PFSK-1 (cell line): ENCODE results near the gene HMCES.

Experiments
- FOXP2 ChIP-seq: optimal IDR thresholded peaks from 2 replicates; pipeline ENCODE3; 2011; ENCODE audit warnings: borderline replicate concordance, control low read depth, inconsistent platforms; ENCODE audit not compliant: insufficient read depth; ENCODE audit errors: extremely low read length, extremely low read depth
- POLR2AphosphoS5 ChIP-seq: IDR thresholded peaks from 2 replicates; pipeline ENCODE4 v1.6.1; 2012; ENCODE audit warnings: low read depth, mild to moderate bottlenecking, control low read depth, low read length, moderate library complexity
- SIN3A ChIP-seq: IDR thresholded peaks from 2 replicates; pipeline ENCODE4 v1.6.1; 2012; ENCODE audit warnings: mild to moderate bottlenecking, low read length, moderate library complexity, borderline replicate concordance; ENCODE audit not compliant: insufficient read depth
- TAF1 ChIP-seq: IDR thresholded peaks from 2 replicates; pipeline ENCODE4 v1.6.1; 2012; ENCODE audit warnings: low read length, control low read depth, borderline replicate concordance; ENCODE audit not compliant: insufficient read depth
- TF ChIP-seq, protein P1 (sequence below), 2 experiments: IDR thresholded peaks; 2 replicates each; pipeline versions ENCODE4 v1.6.1 to v1.8.0; 2011 to 2012; ENCODE audit warnings: low read depth in 2 of 2, low read length in 2 of 2, control low read depth in 1 of 2, inconsistent platforms in 1 of 2, mild to moderate bottlenecking in 1 of 2, moderate library complexity in 1 of 2; ENCODE audit not compliant: insufficient read depth in 1 of 2

The HMCES gene

DNA sequence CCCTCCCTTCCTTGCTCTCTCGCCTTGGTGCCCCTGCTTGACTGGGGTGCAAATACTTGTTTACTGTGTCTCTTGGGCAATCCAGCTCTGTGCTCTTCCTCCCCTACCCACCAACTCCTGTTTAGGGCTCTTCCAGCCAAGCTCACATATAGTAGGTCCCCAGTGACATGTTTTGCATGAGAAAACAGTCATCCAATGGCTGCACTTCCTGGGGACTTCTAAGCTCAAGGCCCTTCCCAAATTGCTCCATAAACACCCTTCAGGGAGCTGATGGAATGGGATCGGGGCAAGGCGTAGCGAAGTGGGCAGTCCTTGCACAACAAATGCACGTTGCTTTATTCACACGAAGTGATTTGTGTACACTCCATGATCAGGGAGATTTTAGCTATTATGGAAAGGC lies 38.7 kb upstream of the HMCES start:
- TF ChIP-seq, protein P1, sequence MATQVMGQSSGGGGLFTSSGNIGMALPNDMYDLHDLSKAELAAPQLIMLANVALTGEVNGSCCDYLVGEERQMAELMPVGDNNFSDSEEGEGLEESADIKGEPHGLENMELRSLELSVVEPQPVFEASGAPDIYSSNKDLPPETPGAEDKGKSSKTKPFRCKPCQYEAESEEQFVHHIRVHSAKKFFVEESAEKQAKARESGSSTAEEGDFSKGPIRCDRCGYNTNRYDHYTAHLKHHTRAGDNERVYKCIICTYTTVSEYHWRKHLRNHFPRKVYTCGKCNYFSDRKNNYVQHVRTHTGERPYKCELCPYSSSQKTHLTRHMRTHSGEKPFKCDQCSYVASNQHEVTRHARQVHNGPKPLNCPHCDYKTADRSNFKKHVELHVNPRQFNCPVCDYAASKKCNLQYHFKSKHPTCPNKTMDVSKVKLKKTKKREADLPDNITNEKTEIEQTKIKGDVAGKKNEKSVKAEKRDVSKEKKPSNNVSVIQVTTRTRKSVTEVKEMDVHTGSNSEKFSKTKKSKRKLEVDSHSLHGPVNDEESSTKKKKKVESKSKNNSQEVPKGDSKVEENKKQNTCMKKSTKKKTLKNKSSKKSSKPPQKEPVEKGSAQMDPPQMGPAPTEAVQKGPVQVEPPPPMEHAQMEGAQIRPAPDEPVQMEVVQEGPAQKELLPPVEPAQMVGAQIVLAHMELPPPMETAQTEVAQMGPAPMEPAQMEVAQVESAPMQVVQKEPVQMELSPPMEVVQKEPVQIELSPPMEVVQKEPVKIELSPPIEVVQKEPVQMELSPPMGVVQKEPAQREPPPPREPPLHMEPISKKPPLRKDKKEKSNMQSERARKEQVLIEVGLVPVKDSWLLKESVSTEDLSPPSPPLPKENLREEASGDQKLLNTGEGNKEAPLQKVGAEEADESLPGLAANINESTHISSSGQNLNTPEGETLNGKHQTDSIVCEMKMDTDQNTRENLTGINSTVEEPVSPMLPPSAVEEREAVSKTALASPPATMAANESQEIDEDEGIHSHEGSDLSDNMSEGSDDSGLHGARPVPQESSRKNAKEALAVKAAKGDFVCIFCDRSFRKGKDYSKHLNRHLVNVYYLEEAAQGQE (IDR thresholded peaks at IDR 0.05; ENCODE audit: insufficient read depth in 1 of 2, low read depth in 2 of 2, low read length in 2 of 2), result no peak
- TF ChIP-seq POLR2AphosphoS5 (no peak), SIN3A (no peak), FOXP2 (no peak), TAF1 (no peak)

DNA sequence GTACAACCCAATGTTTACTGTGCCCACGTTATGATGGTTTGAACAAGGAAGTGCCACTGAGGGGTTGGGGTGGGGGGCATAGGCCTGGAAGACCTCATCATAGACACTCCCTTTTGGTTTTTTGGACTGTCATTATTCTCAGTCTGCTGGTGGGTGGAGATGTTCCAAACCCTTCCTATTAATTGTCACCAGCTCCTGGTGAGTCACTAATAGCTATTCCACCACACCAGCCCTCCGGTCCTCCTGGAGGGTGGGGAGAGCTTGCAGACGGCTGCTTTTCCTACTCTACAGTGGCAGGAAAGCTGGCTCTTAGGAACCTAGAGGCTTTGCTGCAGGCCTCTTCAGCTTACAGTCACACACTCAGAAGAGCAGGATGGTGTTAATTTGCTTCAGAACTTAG lies 38.2 kb upstream of the HMCES start:
- TF ChIP-seq TAF1, result no peak
- TF ChIP-seq POLR2AphosphoS5, result no peak
- TF ChIP-seq, protein P1 (IDR thresholded peaks at IDR 0.05; ENCODE audit: insufficient read depth in 1 of 2, low read depth in 2 of 2, low read length in 2 of 2), result no peak
- TF ChIP-seq SIN3A, result no peak
- TF ChIP-seq FOXP2, result no peak

DNA sequence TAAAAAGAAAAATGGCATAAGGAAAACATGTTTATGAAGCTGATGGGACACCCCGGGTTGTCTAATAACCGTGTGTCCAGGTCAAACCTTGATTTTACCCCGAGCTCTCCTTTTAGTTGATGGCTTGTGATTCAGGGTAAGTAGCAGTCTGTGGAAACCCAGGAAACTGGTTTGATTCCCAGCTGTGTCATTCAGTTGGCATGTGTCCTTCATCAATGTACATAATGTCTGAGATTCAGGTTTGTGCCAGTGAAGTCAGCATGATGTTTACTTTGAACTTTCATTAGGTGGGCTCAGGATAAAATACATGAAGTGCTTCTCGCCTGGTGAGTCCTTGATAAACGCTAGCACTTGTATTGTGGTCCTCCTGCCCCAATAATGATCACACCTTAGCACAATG lies 33.5 kb upstream of the HMCES start:
- no peak for TF ChIP-seq SIN3A
- no peak for TF ChIP-seq FOXP2
- TF ChIP-seq POLR2AphosphoS5, result no peak
- TF ChIP-seq, protein P1 (IDR thresholded peaks at IDR 0.05; ENCODE audit: insufficient read depth in 1 of 2, low read depth in 2 of 2, low read length in 2 of 2), result no peak
- TF ChIP-seq TAF1, result no peak

DNA sequence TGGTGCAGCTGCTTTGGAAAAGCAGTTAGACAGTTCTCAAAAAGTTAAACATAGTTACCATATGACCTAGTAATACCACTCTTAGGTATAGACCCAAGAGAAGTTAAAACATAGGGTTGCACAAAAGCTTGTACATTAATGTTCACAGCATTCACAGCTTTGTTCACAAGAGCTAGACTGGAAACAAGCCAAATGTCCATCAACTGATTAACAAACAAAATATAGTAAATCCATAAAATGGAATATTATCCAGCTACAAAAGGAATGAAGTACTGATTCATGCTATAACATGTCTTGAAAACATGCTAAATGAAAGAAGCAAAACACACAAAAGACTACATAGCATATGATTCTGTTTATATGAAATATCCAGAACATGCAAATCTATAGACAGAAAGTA lies 32.0 kb upstream of the HMCES start:
- TF ChIP-seq, protein P1 (IDR thresholded peaks at IDR 0.05; ENCODE audit: insufficient read depth in 1 of 2, low read depth in 2 of 2, low read length in 2 of 2), result no peak

DNA sequence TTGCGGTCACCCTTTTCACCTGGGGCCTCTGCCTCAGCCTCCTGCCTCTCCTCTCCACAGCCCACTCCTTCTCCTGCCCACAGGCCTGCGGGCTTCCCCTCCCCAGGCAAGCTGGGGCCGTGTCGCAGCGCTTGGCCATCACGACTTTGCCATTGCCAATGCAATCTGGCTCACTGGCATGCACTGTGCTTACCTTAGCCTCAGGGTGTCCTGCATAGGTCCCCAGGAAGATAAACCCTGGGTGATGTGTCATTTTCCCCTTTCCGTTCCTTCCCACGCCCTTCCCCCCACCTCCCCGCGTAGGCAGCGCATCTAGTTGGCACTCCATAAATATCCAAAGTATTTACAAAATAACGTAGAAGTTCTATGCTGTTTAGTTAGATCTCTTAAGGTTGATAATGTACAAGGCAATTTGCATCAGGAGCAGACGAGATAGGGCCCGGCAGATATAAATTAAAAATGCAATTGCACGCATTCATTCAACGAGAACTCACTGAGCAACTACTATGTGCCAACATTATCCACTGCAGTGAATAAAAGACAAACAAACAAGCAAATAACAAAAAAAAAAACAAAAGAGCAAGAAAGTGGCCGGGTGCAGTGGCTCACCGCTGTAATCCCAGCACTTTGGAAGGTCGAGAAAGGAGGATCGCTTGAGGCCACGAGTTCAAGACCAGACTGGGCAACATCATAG lies 30.2 kb upstream of the HMCES start:
- TF ChIP-seq TAF1 (no peak), POLR2AphosphoS5 (no peak), SIN3A (no peak), FOXP2 (no peak)
- TF ChIP-seq, protein P1 (IDR thresholded peaks at IDR 0.05; ENCODE audit: insufficient read depth in 1 of 2, low read depth in 2 of 2, low read length in 2 of 2), result no peak
